ENCODE results near the gene MAML2. TPM values are rescaled to one million over a fixed set of nuclear protein-coding genes. Genes with fewer than 3 reads are reported as not detected.

The MAML2 gene
- total and polyA plus RNA-seq, 2 of the 8 experiments (the other 6 are each of a cell fraction or from before 2014, with no cell fraction given), result 3.8 to 6.6 TPM

- no peak for TF ChIP-seq E2F6 (IDR thresholded peaks at IDR 0.05)
- TF ChIP-seq EZH2 (IDR thresholded peaks at IDR 0.05; ENCODE audit: low read depth, low read length, severe bottlenecking), result no peak
- no peak for TF ChIP-seq SAP30 (IDR thresholded peaks at IDR 0.05; ENCODE audit: insufficient read depth, insufficient replicate concordance, low read length)
- no peak for TF ChIP-seq FOSL1 (IDR thresholded peaks at IDR 0.05; ENCODE audit: insufficient read depth, low read depth, low read length)
- TF ChIP-seq BRCA1 (IDR thresholded peaks at IDR 0.05; ENCODE audit: low read depth, low read length), result no peak
These were observed 14.5 kb downstream of the MAML2 start (continued) for GRCh38 chr11:96328395-96329010.
